Endothelial cell (in vitro differentiated cells): ENCODE data around the gene COL19A1. TPM values are rescaled to one million over a fixed set of nuclear protein-coding genes. Genes with fewer than 3 reads are reported as not detected.

Experiments used
- DNase-seq: peaks from one replicate; pipeline ENCODE4 v3.0.0; 2021; ENCODE audit warnings: low spot score
- H3K27ac Mint-ChIP-seq: one replicate; pipeline ENCODE4 v1.8.0; 2021; ENCODE audit warnings: mixed read lengths, inconsistent platforms; ENCODE audit not compliant: unreplicated experiment
- H3K27me3 Mint-ChIP-seq: one replicate; pipeline ENCODE4 v1.8.0; 2021; ENCODE audit warnings: mild to moderate bottlenecking, moderate library complexity, mixed read lengths, inconsistent platforms; ENCODE audit not compliant: unreplicated experiment
- H3K36me3 Mint-ChIP-seq: one replicate; pipeline ENCODE4 v1.8.0; 2021; ENCODE audit warnings: mild to moderate bottlenecking, low read depth, mixed read lengths, inconsistent platforms; ENCODE audit not compliant: unreplicated experiment
- H3K4me1 Mint-ChIP-seq: one replicate; pipeline ENCODE4 v1.8.0; 2021; ENCODE audit warnings: mild to moderate bottlenecking, mixed read lengths, inconsistent platforms; ENCODE audit not compliant: unreplicated experiment
- H3K4me3 Mint-ChIP-seq: one replicate; pipeline ENCODE4 v1.8.0; 2021; ENCODE audit warnings: mild to moderate bottlenecking, mixed read lengths, inconsistent platforms; ENCODE audit not compliant: unreplicated experiment
- H3K9me3 Mint-ChIP-seq: one replicate; pipeline ENCODE4 v1.8.0; 2021; ENCODE audit warnings: mixed read lengths, inconsistent platforms; ENCODE audit not compliant: unreplicated experiment
- total RNA-seq: library from RNA; stranded (reverse); fragmentation: NEBNext Ultra II Directional; extraction: Animal tissue kit (Norgen Biotek cat#: 25700); gene quantifications from one replicate; pipeline ENCODE4 v1.2.1, GENCODE V29; 2021; ENCODE audit not compliant: unreplicated experiment
- TF ChIP-seq, protein P1 (sequence below): fragments of 200-600 bp; sonication (generic); IDR thresholded peaks from one replicate; pipeline ENCODE4 v1.5.0; 2021; ENCODE audit warnings: antibody characterized with exemption; ENCODE audit not compliant: unreplicated experiment

The COL19A1 gene
- total RNA-seq, 1 donor from 2014 or later = 0.33 TPM

DNA sequence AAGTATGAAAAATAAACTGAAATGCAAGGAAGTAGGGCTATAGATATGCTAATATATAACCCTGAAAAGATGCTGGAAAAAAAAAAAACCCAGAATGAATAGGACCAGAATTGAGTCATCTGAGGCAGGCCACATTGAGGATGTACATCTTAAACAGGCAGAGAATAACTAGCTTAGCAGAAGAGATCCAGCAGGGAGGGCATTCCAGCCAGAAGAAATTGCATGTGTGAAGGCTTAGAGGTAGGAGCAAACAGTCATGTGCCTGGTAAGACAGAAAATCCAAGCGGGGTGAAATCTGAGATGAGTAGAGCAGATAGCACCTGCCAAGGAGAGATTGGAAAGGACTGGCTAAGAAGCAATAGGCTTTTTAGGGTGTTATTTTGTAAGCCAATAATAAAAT, 2.6 kb downstream of the COL19A1 start:
- Mint-ChIP-seq H3K27ac (no peak overlapping the region), H3K27me3 (peaks cover 6% of the 10 kb centered on the region), H3K36me3 (no peaks in the 10 kb centered on the region), H3K4me1 (peaks cover 6% of the 10 kb centered on the region), H3K9me3 (no peaks in the 10 kb centered on the region), H3K4me3 (no peak overlapping the region)
- DNase-seq = no peak
- TF ChIP-seq, protein P1, sequence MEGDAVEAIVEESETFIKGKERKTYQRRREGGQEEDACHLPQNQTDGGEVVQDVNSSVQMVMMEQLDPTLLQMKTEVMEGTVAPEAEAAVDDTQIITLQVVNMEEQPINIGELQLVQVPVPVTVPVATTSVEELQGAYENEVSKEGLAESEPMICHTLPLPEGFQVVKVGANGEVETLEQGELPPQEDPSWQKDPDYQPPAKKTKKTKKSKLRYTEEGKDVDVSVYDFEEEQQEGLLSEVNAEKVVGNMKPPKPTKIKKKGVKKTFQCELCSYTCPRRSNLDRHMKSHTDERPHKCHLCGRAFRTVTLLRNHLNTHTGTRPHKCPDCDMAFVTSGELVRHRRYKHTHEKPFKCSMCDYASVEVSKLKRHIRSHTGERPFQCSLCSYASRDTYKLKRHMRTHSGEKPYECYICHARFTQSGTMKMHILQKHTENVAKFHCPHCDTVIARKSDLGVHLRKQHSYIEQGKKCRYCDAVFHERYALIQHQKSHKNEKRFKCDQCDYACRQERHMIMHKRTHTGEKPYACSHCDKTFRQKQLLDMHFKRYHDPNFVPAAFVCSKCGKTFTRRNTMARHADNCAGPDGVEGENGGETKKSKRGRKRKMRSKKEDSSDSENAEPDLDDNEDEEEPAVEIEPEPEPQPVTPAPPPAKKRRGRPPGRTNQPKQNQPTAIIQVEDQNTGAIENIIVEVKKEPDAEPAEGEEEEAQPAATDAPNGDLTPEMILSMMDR = no peak

DNA sequence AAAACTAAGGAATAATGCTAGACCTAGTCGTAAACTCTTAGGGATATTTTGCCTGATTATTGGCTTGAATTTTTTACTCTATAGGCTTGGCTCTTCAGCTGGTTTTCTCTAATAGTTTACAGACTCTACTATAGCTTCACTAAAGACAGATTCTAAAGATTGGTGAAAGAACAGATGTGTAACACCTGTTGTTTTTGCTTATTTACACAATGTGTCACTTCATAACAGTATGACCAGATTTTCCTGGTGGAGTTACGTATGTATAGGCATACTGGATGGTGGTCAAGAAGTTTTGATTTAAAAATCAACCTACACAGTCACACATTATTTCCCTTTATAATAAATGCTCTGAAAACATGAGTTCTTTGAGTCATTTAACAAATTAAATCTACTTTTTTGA, 4.8 kb downstream of the COL19A1 start:
- Mint-ChIP-seq H3K27ac (no peak overlapping the region), H3K27me3 (peaks cover 6% of the 10 kb centered on the region), H3K4me1 (peaks cover 6% of the 10 kb centered on the region), H3K36me3 (no peaks in the 10 kb centered on the region), H3K9me3 (no peaks in the 10 kb centered on the region), H3K4me3 (no peak overlapping the region)
- TF ChIP-seq, protein P1 = no peak
- DNase-seq = no peak

DNA sequence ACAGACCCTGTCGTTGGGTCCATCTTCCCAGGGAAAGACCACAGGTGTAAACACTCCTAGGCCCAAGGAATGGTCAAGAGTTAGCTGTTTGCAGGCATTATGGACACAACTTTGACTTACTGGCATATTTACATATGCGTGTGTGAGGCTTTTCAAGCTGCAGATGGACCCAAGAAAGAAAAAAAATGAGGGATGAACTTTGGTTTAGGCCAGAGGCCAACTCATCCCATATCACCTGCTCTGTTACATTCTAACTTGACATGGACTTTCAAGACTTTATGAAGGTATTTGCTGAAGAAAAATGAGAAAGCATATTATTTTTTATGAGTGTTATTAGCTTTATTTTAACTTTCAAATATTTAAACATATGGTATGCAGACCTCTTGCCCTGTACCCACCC, 6.9 kb downstream of the COL19A1 start:
- TF ChIP-seq, protein P1 = no peak
- Mint-ChIP-seq H3K4me1 (no peaks in the 10 kb centered on the region), H3K4me3 (no peak overlapping the region), H3K36me3 (no peaks in the 10 kb centered on the region), H3K9me3 (no peaks in the 10 kb centered on the region), H3K27me3 (peaks cover 2% of the 10 kb centered on the region), H3K27ac (no peak overlapping the region)
- DNase-seq = no peak

DNA sequence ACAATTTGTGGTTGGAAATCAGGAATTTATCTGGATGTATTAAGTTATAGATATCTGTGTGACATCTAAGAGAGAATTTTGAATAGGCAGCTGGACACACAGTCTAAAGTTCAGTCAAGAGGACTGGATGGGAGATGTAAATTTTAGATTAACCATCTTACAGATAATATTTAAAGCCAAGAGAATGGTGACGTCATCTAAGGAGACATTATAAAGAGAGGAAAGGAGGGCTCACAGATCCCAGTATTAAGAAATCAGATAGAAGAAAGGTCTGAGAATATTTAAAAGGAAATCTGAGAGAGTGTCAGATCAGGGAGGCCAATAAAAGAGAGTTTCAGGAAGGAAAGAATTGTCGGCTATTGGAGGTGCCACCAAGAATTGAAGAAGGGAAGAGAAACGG, 9.4 kb downstream of the COL19A1 start:
- no peaks in the 10 kb centered on the region for H3K4me1 Mint-ChIP-seq
- H3K27ac Mint-ChIP-seq = no peak overlapping the region
- no peaks in the 10 kb centered on the region for H3K9me3 Mint-ChIP-seq
- no peak for DNase-seq
- no peaks in the 10 kb centered on the region for H3K27me3 Mint-ChIP-seq
- TF ChIP-seq, protein P1 = no peak
- H3K4me3 Mint-ChIP-seq = no peak overlapping the region
- no peaks in the 10 kb centered on the region for H3K36me3 Mint-ChIP-seq

DNA sequence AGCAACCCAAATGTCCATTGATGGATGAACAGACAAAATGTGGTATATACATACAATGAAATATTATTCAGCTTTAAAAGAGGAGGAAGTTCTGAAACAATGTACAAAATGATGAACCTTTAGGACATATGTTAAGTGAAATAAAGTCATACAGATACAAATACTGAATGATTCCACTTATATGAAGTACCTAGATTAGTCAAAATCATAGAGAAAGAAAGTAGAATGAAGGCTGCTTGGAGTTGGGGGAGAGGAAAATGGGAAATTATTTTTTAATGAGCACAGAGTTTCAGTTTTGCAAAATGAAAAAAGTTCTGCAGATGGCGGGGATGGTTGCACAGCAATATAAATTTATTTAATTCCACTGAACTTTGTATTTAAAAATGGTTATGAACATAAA, 12.4 kb downstream of the COL19A1 start:
- Mint-ChIP-seq H3K4me3 (no peak overlapping the region), H3K27me3 (no peaks in the 10 kb centered on the region), H3K36me3 (no peaks in the 10 kb centered on the region), H3K4me1 (no peaks in the 10 kb centered on the region), H3K9me3 (no peaks in the 10 kb centered on the region), H3K27ac (no peak overlapping the region)
- DNase-seq = no peak
- TF ChIP-seq, protein P1 = no peak
